Thoracic aorta (tissue), 2 donors: ENCODE results near the gene VPS13A. TPM values are rescaled to one million over a fixed set of nuclear protein-coding genes. Genes with fewer than 3 reads are reported as not detected.

Experiments used
- ATAC-seq: fragments of 150-250 bp; one replicate; pipeline ENCODE4 v1.8.0; 2017; ENCODE audit warnings: low read depth; ENCODE audit not compliant: insufficient number of reproducible peaks, low FRiP score
- DNase-seq: peaks from one replicate; pipeline ENCODE4 v3.0.0-alpha.2; 2020; ENCODE audit warnings: low spot score
- H3K27ac ChIP-seq, 2 donors: fragments of 200-600 bp; sonication (generic); 1 replicate in 1 of 2; 2 replicates in 1 of 2; pipeline ENCODE4 v1.5.1; 2016; ENCODE audit warnings: mild to moderate bottlenecking in 2 of 2, moderate library complexity in 2 of 2
- H3K27me3 ChIP-seq: fragments of 200-600 bp; sonication (generic); replicated peaks from 2 replicates; pipeline ENCODE4 v1.6.0; 2016; ENCODE audit warnings: mild to moderate bottlenecking; ENCODE audit not compliant: insufficient read depth
- H3K36me3 ChIP-seq: fragments of 200-600 bp; sonication (generic); one replicate; pipeline ENCODE4 v1.5.1; 2016
- H3K4me1 ChIP-seq, 2 donors: fragments of 200-600 bp; sonication (generic); 1 replicate in 1 of 2; 2 replicates in 1 of 2; pipeline versions ENCODE4 v1.5.1 to v1.6.0; 2016; ENCODE audit warnings: low read depth in 2 of 2, mild to moderate bottlenecking in 1 of 2; ENCODE audit not compliant: control insufficient read depth in 1 of 2
- H3K4me3 ChIP-seq: fragments of 200-600 bp; sonication (generic); 2 replicates; pipeline ENCODE4 v1.5.1; 2016; ENCODE audit warnings: mild to moderate bottlenecking
- H3K9me3 ChIP-seq: fragments of 200-600 bp; sonication (generic); 2 replicates; pipeline ENCODE4 v1.5.1; 2016
- CTCF ChIP-seq: fragments of 200-600 bp; sonication (generic); IDR thresholded peaks from one replicate; pipeline ENCODE4 v1.5.1; 2019; ENCODE audit warnings: antibody characterized with exemption
- total RNA-seq, 2 donors: library from RNA; depleted of rRNA; stranded (reverse); fragments of >200 nt; gene quantifications; one replicate each; pipeline versions ENCODE4 v1.1.0 to v1.2.3, GENCODE V29; 2016

The VPS13A gene
- total RNA-seq, 2 donors from 2014 or later, result 54.8 to 94.8 TPM

GRCh38 chr9:77290373-77290772 lies 113.0 kb downstream of the VPS13A start:
- Histone ChIP-seq H3K36me3 (peaks cover 3% of the 10 kb centered on the region), H3K4me3 (no peak overlapping the region), H3K9me3 (peaks cover 4% of the 10 kb centered on the region), H3K4me1 (peaks cover 0 to 8% of the 10 kb centered on the region in 2 donors), H3K27me3 (no peaks in the 10 kb centered on the region), H3K27ac (no peak overlapping the region)
- no peak for DNase-seq
- no peak for TF ChIP-seq CTCF
- ATAC-seq, result no peak

- ATAC-seq, result no peak
- no peaks in the 10 kb centered on the region for H3K4me1 ChIP-seq
- no peaks in the 10 kb centered on the region for H3K27me3 ChIP-seq
- H3K27ac ChIP-seq, result no peak overlapping the region
- H3K9me3 ChIP-seq, result peaks cover 4% of the 10 kb centered on the region
- no peak overlapping the region for H3K4me3 ChIP-seq
- no peak for TF ChIP-seq CTCF
- no peak for DNase-seq
- peaks cover 3% of the 10 kb centered on the region for H3K36me3 ChIP-seq
Measured at GRCh38 chr9:77291714-77292113, 114.4 kb downstream of the VPS13A start.

GRCh38 chr9:77293949-77294348 lies 116.6 kb downstream of the VPS13A start:
- no peak for DNase-seq
- Histone ChIP-seq H3K9me3 (no peaks in the 10 kb centered on the region), H3K4me3 (no peak overlapping the region), H3K36me3 (peaks cover 3% of the 10 kb centered on the region), H3K4me1 (no peaks in the 10 kb centered on the region), H3K27me3 (no peaks in the 10 kb centered on the region), H3K27ac (no peak overlapping the region)
- no peak for ATAC-seq
- TF ChIP-seq CTCF, result no peak

GRCh38 chr9:77304543-77304942 lies 127.2 kb downstream of the VPS13A start:
- no peaks in the 10 kb centered on the region for H3K27me3 ChIP-seq
- no peak overlapping the region for H3K4me3 ChIP-seq
- no peaks in the 10 kb centered on the region for H3K36me3 ChIP-seq
- no peak for DNase-seq
- no peaks in the 10 kb centered on the region for H3K4me1 ChIP-seq
- ATAC-seq, result no peak
- H3K27ac ChIP-seq, result no peak overlapping the region
- H3K9me3 ChIP-seq, result no peaks in the 10 kb centered on the region
- no peak for TF ChIP-seq CTCF

- Histone ChIP-seq H3K27ac (no peak overlapping the region), H3K36me3 (no peaks in the 10 kb centered on the region), H3K9me3 (no peaks in the 10 kb centered on the region), H3K27me3 (no peaks in the 10 kb centered on the region), H3K4me3 (no peak overlapping the region), H3K4me1 (no peaks in the 10 kb centered on the region)
- DNase-seq (no peak), ATAC-seq (no peak)
- TF ChIP-seq CTCF, result no peak
Measured at GRCh38 chr9:77305622-77306400, 128.5 kb downstream of the VPS13A start.
